Umbilical cord (tissue), 2 donors: ENCODE measurements around the gene CEP152. TPM values are rescaled to one million over a fixed set of nuclear protein-coding genes. Genes with fewer than 3 reads are reported as not detected.
"Not testable (repeated sequence)": the region's sequence is repeated elsewhere in the genome, so short reads cannot be mapped to it uniquely, and the experiment has no call there.

Experiments
- DNase-seq: peaks from one replicate; pipeline ENCODE4 v3.0.0-alpha.2; 2015; ENCODE audit warnings: low spot score
- total RNA-seq: library from RNA; depleted of rRNA; stranded (reverse); fragments of >200 nt; gene quantifications from one replicate; pipeline ENCODE4 v1.2.3, GENCODE V29; 2014; ENCODE audit warnings: low replicate concordance; ENCODE audit not compliant: insufficient read depth

CEP152 gene, protein sequence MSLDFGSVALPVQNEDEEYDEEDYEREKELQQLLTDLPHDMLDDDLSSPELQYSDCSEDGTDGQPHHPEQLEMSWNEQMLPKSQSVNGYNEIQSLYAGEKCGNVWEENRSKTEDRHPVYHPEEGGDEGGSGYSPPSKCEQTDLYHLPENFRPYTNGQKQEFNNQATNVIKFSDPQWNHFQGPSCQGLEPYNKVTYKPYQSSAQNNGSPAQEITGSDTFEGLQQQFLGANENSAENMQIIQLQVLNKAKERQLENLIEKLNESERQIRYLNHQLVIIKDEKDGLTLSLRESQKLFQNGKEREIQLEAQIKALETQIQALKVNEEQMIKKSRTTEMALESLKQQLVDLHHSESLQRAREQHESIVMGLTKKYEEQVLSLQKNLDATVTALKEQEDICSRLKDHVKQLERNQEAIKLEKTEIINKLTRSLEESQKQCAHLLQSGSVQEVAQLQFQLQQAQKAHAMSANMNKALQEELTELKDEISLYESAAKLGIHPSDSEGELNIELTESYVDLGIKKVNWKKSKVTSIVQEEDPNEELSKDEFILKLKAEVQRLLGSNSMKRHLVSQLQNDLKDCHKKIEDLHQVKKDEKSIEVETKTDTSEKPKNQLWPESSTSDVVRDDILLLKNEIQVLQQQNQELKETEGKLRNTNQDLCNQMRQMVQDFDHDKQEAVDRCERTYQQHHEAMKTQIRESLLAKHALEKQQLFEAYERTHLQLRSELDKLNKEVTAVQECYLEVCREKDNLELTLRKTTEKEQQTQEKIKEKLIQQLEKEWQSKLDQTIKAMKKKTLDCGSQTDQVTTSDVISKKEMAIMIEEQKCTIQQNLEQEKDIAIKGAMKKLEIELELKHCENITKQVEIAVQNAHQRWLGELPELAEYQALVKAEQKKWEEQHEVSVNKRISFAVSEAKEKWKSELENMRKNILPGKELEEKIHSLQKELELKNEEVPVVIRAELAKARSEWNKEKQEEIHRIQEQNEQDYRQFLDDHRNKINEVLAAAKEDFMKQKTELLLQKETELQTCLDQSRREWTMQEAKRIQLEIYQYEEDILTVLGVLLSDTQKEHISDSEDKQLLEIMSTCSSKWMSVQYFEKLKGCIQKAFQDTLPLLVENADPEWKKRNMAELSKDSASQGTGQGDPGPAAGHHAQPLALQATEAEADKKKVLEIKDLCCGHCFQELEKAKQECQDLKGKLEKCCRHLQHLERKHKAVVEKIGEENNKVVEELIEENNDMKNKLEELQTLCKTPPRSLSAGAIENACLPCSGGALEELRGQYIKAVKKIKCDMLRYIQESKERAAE (N-terminal part only)
- total RNA-seq: 15.2 TPM

DNA sequence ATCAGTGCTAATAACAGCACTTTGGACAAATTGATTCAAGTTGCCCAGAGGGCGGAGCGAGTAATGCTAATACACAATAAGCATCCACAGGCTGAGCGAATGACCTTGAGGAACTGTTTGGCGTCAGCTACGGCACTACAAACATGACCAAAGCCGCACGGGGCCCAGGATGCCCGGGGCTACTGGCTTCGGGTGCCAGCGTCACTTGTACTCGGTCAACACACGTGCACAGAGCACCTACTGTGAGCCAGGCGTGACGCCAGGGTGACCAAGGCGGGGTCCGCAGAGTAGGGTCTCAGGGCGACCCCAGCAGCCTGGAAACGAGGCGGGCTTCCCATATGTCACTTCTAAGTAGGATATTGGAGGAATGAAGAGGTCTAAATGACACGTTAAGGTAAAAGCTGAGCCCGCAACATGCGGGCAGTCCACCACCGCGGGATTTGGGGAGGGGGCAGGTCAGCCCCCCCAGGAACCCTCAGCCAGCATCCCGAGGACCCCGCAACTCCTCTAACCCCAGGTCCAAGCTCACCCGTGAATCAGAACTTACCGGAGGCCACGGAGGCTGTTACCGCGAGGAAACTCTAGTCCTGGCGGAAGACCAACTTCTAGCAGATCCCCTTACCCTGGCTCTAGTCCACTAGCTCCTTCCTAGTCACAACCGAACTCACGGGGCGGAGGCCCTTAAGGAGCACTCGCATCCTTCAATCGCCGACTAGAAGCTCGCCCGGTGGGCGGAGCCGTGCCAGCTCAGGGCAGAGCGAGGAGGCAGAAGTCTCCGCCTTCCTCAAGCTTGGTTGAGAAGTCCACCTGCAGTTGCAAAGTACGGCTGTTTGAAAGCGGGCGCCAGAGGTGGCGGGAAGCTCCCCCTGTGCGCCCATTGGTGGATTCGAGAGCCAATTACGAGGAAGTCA is at the start of gene CEP152:
Gene CEP152 (minus strand): TSS at position 656 of the 911 bp plus-strand sequence. CDS start 5,420 bp downstream, outside the sequence.
- DNase-seq: peak; percentile 100

DNA sequence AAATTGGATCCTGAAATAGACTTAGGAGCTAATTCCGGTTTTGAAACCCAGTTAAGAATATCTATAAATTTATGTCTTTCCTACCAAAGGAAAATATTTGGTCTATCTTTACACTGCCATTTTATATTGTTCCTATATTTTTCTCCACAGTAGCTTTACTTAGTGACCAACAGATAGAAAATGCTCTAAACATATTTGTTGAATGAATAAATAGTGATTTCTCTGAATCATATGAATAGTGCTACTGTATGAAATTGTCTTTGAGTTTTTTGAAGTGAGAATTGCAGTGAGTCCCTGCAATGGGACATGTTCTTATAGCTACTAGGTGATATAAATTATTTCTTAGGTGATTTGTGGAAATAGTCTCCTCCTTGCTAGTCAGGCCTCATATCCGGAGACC is 48.6 kb upstream of the CEP152 start:
- DNase-seq: no peak

DNA sequence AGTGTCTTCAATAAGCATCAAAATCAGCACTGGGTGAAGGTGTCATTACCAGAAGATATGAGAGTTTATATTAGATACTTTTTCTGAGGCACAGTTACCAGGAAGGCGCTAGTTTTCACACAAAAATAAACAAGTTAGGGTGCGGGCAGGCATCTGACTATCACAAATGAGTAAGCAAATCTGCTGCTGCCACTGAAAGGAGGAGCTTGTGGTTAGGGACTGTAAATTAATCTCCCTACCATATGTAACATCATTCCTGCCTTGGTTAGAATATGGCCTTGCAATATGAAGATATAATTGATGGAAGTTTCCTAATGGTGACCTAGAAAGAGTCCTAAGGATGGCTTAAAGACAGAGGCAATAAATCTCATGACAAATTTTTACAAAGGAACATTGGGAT is 47.5 kb upstream of the CEP152 start:
- DNase-seq: no peak

DNA sequence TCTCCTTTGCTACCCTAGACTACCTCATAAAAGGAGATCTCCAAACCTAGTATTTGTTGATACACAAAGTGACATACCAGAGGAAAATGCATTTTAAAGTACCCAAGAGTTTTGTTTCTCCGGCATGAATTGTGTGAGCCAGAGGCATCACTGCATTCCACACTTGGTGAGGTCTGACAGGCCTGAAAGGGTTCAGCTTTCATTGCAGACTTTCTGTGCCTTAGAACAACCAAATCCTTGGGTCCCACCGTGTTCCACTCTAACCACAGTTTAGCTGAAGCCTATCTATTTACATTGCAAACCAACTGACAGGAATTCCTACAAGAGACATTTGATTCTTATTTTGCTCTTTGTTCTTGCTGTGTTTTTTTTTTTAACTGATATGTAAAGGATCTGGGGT is 46.1 kb upstream of the CEP152 start:
- DNase-seq: no peak

DNA sequence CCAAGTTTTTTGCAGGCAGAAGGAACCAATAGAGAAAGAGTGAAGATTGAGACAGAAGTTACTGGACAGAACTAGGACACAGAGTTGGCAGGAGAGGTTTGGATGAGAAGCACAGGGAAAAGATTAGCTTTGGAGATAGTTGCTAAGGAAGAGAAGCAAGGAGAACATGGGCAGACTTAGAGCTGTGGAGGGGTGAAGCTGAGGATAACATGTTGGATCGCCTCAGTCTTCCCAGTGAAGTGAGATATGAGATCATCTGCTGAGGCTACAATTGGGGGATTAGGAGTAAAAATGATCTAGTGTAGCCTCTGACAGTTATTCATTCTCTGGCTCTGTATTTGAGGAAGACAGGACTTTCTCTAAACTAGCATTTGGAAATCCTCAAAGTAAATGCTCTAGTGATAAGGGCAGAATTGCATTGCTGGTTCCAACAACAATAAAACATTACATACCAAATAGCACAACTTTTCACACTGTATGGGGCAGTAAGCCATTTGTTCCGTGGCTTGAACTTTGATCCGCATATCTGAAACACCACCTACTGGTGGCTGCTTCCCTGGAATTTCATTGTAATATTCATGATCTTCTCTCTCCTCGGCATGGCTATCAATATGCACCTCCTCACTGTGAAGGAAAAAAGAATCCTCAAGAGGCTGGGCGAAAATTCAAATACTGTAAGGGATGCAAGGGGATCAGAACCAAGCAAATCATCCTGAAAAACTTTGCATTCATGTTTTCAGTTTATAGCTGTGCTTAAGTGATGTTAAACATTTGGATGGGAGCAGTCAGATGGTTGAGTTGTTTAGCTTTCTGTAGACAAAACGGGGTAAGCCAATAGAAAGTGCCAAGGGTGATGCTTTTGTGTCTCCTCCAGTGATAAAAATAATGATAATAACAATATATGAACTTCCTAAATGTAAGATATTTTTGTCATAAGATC is 44.9 kb upstream of the CEP152 start:
- DNase-seq: peak; percentile 85

DNA sequence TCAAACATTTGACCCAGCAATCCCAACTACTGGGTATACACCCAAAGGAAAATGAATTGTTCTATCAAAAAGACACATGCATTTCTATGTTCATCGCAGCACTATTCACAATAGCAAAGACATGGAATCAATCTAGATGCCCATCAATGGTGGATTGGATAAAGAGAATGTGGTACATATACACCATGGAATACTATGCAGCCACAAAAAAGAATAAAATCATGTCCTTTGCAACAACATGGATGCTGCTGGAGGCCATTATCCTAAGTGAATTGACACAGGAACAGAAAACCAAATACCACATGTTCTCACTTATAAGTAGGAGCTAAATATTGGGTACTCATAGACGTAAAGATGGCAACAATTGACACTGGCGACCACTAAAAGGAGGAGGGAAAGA is 43.6 kb upstream of the CEP152 start:
- DNase-seq: not testable (repeated sequence)

DNA sequence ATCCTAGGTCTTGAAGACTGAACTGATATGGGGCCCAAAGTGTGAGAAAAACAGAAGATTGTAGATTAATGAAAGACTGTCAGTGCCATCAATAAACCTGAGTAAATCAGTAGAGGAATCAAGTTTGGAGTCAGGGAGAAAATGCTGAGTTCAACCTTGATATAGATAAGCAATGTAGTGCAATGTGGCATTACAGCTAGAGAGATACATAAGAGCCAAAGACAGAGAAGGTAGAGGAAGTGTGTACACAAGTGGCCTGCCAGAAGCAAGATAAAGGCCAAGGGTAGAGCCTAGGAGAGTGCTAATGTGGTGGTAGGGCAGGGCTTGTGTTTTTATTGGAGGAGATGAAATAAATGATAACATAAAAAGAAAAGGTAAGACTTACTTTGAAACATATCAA is 41.1 kb upstream of the CEP152 start:
- DNase-seq: no peak

DNA sequence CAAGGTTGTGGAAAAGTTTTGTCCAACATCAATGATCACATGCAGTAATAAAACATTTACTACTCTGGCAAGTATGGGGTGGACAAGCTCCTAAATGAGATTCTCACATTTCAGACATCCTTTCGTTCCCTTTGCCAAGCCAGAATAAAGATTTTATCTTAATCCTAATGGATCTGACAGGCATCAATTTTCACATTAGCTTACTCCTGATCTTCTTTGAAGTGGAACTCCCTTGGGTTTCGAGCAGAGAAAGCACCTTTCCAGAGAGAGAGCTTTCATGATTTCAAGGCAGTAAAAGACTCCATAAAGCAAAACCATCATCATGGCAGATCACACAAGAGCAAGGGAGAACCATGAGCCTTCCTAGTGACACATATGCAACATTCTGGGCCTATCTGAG is 39.8 kb upstream of the CEP152 start:
- DNase-seq: no peak

DNA sequence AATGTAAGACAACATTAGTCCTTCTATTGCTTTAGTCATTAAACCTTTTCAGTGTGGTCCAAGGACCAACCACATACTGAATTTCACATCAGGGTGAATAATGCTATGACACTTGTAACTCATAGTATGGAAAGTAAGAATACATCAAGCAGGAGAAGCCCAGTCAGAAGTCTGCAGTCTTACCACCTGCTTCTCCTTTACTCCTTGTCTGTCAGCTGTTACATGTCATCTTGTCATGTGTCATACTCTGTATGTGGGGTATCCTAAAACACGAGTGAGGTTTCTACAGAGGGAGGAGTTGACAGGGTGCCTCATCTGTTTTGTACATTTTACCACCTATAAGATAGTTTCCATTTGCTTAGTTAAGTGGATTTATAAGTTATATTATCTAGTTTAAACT is 34.3 kb upstream of the CEP152 start:
- DNase-seq: no peak

DNA sequence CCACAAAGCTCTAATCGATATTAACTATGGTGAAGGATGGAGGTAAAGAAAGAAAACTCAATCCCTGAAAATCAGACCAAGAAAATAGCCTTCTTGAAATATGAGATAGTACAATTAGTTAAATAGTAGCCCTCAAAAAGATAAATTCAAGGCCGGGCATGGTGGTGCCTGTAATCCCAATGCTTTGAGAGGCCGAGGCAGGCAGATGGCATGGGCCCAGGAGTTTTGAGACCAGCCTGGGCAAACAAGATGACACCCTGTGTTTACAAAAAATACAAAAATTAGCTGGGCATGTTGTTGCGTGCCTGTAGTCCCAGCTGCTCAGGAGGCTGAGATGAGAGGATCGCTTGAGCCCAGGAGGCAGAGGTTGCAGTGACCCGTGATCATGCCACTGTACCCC is 31.6 kb upstream of the CEP152 start:
- no peak for DNase-seq

DNA sequence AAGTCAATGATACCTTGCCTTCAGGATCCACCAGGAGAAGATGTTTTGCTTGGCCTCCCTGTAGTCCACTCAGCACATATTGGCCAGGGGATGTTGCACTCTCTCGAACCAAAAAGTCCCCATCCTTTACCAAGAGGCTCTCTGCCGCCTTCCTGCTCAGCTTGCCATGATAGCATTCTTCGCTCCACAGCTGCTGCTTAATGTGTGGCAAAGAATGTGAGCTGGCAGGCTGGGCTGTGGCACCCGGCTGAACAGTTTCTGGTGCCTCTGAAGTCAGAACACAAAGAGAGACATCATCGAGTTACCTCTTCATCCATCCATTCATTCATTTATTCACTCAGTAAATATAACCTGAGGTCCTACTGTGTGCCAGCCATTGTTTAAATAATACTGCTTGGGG is 23.9 kb upstream of the CEP152 start:
- no peak for DNase-seq

DNA sequence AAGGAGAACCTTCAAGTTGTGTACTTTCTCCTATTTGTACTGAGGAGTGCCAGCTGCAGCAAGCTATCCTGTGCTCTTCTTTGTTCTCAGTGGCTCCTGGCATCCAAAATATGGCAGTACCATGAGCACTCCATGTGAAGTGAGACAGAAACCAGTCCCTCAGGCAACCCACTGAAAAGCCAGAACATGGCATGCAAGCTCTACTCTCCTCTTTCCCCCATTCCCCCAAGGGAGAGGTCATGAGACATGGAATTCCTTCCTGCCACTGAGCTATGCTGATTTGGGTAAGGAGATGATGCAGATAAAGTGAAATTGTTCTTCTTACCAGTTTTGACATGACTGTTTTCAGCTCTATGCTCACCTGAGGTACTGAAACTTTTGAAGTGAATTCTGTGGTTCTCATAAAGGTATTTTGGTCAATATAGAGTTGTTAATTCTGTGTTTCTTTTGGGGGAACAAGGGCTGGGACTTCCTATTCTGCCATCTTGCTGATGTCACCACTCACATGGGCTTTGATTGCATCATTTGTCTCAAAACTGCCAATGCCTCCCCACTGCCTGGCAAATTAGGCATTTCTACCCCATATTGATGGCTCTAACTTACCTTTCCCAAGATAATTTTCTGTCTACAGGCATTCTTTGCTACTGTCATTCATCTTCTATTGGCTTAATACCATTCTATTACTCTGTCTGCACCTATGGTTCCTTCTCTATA is 22.8 kb upstream of the CEP152 start:
- peak; percentile 20 for DNase-seq

DNA sequence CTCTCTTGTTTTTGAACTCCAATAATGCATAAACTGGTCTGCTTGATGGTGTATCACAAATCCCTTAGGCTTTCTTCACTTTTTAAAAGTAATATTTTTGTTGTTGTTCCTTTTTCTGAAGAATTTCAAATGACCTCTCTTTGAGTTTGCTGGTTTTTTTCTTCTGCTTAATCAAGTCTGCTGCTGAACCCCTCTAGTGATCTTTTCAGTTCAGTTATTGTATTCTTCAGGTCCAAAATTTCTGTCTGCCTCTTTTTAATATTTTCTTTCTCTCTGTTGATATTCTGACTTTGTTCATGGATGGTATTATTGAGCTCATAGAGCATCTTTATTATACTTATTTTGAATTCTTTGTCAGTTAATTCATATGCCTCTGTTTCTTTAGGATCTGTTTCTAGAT is 21.8 kb upstream of the CEP152 start:
- no peak for DNase-seq

DNA sequence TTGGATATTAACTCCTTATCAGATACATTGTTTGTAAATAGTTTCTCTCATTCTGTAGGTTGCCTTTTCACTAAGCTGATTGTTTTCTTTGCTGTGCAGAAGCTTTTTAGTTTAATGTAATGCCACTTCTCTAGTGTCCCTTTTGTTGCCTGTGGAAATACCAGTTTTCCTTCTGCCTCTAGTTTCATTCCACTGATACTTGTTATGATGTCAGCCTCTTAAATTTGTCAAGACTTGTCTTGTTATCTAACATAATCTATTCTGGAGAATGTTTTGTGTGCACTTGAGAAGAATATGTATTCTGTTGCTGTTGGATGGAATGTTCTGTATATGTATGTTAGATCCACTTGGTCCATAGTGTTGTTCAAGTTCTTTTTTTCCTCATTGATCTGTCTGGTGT is 18.0 kb upstream of the CEP152 start:
- DNase-seq: peak; percentile 60

DNA sequence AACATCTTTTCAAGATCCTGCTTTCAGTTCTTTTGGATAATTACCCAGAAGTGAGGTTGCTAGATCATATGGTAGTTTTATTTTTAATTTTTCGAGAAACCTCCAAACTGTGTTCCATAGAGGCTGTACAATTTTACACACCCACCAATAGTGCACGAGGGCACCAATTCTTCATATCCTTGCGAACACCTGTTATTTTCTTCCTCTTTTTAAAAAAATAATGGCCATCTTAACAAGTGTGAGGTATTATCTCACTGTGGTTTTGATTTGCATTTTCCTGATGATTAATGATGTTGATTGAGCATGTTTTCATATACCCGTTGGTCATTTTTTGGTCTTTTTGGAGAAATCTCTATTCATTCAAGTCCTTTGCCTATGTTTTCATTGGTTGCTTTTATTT is 17.6 kb upstream of the CEP152 start:
- no peak for DNase-seq

DNA sequence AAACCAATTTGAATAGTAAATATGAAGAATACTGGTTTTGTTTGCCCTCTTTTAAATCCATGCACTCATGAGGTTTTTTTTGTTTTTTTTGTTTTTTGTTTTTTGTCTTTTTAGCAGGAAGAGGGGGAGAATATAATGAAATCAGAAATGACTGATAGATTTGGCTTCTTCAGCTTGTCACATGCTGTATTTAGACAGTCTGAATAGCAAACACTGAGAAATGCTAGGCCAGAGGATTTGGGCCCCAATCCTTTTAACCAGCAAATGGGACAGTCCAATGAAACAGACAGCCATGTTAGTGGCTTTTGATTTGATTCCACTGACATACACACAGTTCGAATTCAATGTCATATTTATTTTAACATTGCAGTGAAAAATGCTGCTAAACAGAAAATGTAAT is 14.2 kb upstream of the CEP152 start:
- DNase-seq: no peak

DNA sequence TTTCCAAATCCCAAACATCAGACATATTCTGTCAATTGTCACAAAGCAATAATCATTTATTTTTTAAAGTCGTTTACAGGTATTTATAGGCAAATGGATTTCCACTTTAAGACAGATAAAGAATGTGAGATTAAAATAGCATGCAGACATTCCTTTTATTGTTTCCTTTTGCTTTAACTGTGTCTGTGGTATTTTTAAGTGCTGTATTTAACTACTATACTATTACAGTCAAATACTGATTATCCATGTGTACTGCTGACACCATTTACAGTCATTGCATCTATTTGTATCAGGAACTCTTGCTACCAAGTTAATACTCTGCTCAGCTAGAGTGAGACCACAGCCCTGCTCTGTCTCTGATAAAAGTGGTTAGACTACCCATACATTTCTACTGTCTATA is 12.8 kb upstream of the CEP152 start:
- no peak for DNase-seq

DNA sequence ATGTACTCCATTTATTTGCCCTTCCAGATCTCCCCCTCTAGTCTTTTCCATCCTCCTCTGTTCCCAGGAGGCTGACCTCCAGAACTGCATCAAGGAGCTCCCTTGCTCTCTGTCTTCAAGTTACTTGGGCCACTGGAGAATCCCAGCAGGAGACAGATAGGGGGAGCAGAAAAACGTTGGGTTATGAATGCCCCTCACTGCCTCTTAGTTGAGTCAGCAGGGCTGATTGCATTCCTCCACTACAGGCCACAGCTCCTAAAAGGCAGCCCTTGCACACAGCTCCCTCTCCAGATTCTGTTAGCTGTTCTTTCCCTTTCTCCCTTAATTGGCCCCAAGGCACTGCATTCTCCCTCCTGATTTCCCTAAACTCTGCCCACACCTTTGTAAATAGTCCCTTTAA is 12.4 kb upstream of the CEP152 start:
- DNase-seq: no peak

DNA sequence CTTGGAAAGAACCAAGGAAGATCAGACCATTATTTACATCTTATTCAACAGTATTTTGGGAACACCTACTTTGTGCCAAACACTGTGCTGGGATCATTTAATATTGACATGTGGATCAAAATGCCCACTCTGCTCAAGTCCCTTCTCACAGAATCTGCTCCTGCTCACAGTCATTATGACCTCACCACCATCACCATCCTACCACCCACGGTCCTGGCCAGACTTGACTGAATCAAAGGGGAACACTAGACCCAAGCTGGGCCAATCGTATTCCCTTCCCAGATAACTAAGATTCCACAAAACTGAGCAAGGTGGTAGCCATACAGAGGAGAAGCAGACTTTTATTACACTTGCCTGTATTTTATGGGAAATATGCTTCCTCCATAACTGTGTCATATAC is 3.4 kb upstream of the CEP152 start:
- no peak for DNase-seq
